GM18870 (cell line): ENCODE data around the gene RITA1.

Experiments
- ATAC-seq: cut with Tn5 transposase; IDR thresholded peaks from one replicate; pipeline ENCODE4 v1.9.1; 2021; ENCODE audit warnings: moderate library complexity; ENCODE audit not compliant: unreplicated experiment

The RITA1 gene

DNA sequence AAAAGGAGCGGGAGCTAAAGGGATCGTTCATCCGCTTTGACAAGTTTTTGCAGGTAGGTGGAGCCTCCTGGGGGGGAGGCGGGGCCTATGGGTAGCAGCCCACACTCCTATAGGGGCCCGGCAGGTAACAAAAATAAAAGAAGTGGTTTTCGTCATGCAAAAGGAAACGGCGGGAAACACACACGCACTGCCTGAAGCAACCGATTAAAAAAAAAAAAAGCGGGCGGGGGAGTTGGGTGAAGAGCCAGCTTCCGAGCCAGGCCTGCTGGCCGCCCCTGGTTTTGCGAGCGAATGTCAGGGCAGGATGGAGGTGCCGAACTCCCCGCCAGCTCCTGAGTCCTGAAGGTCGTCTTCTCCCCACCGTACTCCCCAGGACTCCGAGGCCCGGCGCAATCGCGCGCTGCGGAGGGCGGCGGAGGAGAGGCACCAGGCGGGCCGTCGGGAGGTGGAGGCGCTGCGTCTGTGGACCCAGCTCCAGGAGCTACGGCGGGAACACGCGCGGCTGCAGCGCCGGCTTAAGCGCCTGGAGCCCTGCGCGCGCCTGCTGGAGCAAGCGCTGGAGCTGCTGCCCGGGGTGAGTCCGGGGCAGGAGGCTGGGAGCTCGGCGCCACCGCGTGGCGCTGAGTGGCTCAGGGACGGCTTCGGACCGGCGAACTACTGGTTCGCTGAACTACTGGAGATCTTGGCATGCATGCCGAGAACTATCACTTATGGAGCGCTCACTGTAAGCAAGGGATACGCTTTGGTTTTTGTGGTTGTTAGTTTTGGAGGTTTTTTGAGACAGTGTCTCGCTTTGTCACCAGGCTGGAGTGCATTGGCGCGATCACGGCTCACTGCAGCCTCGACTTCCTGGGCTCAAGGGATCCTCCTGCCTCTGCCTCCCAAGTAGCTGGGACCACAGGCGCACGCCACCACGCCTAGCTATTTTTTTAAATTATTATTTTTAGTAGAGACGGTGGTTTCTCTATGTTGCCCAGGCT lies 32.4 kb upstream of the RITA1 start:
- ATAC-seq: no peak

DNA sequence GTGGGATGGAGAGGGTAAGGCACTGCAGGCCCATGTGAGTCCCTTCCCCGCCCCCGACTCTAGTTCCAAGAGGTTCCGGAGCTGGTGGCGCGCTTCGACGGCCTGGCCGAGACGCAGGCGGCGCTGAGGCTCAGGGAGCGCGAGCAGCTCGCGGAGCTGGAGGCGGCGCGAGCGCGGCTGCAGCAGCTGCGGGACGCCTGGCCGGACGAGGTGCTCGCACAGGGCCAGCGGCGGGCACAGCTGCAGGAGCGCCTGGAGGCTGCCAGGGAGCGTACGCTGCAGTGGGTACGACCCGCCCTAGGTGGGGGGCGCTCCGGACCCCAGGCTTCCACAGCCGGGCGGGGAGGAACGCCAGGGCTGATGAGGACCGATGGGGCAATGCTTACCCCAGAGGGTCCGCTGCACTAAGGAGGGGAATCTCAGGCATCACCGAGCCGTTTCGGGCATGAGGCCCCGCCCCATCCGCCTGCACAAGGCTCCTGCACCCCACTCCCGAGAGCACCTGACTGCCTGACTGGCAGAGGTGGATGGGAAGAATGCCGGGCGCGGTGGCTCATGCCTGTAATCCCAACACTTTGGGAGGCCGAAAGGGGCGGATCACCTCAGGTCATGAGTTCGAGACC lies 31.1 kb upstream of the RITA1 start:
- ATAC-seq: no peak

GRCh38 chr12:113155060-113155459 lies 30.5 kb upstream of the RITA1 start:
- no peak for ATAC-seq

- no peak for ATAC-seq
Observed at GRCh38 chr12:113155646-113156045, 29.9 kb upstream of the RITA1 start.

GRCh38 chr12:113157218-113157859 lies 28.2 kb upstream of the RITA1 start:
- ATAC-seq: no peak

- no peak for ATAC-seq
Observed at GRCh38 chr12:113158439-113159203, 26.9 kb upstream of the RITA1 start.

DNA sequence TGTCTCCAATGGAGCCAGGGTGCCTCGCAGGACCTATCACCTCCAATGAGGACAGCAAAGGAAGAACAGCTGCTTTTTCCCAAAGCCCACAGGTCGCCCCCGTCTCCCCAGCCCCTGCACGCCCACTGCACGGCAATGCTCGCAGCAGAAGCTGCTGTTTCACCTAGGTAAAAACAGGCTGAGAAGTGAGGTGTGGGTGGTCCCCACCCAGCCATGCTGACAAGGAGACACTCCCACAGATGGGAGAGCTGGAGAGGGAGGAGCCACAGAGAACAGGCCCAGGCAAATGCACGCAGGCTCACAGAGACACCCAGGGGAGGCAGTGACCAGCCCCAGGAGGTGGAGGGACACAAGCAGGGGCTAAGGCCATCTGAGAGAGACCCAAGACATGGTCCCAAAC lies 25.6 kb upstream of the RITA1 start:
- no peak for ATAC-seq

GRCh38 chr12:113161415-113162016 lies 24.0 kb upstream of the RITA1 start:
- no peak for ATAC-seq

- ATAC-seq: no peak
Observed at GRCh38 chr12:113162102-113163029, 23.2 kb upstream of the RITA1 start.

DNA sequence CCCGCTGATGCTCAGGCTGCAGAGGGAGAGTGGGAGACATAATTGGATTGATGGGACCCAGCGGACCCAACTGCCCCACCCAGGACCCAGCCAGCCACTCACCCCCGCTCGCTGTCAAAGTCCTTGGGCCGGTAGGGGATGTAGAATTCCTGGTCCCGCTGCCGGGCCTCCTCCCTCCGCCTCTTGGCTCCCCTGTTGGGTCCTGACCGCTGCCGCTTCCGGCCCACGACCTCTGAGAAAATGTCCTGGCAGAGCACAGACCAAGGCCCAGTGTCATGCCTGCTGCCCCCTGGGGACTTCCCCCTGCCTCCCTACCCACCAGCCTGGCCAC lies 22.5 kb upstream of the RITA1 start:
- no peak for ATAC-seq

DNA sequence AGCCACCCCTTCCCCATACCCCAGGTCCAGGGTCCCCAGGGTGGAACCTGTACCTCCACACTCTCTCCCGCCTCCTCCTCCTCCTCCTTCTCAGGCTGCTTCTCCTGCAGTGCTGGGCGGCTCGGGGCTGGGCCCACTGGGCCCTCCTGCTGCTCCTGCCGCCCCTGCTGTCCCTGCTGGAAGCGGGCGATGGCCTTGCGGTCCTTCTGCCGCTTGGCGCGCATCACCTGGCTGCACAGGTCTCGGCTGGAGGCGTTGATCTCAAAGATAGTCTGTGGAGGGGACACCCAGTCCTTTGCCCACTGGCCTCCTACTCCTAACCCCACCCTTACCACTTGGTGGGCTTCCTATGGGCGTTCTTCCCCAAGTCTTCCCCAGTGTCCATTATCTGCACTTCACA lies 21.5 kb upstream of the RITA1 start:
- ATAC-seq: no peak

DNA sequence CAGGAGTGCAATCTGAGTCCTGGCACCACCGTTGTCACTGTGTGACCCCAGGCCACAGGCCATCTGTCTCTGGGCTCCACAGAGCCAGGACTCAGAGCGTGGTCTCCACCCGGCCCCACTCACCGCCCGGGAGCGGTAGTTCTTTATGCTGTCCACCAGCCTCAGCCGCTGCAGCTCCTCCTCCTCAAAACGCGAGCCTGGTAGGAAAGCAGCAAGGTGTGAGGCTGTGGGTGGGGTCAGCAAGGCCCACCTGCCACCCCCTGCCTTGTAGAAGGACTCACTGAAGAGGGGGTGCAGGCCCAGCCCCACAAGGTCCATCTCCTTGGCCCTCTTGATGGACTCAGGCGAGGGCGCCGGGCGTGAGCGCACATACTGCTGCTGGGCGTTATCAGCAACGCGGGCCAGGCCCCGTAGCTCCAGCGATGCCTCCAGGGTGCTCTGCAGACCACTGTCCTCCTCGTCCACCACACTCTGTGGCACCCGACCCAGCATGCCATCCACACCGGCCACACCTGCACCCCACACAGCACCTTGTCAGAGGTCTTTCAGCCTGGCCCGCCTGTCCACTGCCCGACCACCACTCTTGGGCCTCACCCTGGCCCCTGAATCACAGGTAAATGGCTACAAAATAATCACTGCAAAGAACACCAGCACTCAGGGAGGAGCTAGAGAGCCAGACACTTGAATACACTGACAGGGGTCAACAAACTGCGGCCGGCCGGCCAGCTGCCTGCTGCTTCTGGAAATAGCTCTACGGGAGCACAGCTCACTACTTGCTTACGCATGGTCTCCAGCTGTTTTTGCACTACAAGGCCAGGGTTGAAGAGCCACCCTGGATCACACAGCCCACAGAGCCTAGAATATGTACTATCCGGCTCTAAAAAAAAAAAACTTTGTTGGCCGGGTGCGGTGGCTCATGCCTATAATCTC lies 19.7 kb upstream of the RITA1 start:
- no peak for ATAC-seq

- ATAC-seq: no peak
Observed at GRCh38 chr12:113167868-113168267, 17.7 kb upstream of the RITA1 start.

DNA sequence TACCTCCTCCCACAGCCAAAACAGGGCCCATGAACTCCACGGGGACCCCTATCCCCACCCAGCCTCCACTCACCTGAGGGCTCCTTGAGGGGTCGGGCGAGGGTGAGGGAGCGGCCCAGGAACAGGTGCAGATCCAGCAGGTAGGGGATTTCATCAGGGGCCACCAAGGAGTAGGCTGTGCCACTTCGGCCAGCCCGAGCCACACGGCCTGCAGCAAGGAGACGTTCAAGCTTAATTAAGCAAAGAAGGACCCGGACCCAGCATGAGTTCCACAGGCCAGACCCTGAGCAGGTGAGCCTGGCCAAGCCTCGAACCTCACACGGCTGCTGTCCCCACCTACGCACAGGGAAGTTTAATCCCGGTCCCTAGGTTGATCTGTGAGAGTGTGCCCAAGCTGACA lies 15.8 kb upstream of the RITA1 start:
- no peak for ATAC-seq

DNA sequence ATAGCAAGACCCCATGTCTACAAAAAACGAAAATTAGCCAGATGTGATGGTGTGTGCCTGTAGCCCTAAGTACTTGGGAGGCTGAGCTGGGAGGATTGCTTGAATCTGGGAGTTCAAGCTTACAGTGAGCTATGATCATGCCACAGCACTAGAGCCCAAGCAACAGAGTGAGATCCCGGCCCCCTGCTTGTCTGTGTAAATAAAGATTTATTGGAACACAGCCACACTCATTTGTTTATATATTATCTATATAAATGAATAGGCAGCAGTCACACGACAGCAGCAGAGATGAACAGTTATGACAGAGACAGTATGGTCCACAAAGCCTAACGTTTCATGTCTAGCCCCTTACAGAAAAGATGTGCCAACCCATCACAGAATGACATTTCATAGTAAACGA lies 15.1 kb upstream of the RITA1 start:
- ATAC-seq: no peak

GRCh38 chr12:113170926-113171325 lies 14.6 kb upstream of the RITA1 start:
- ATAC-seq: no peak

- no peak for ATAC-seq
Observed at GRCh38 chr12:113171543-113171942, 14.0 kb upstream of the RITA1 start.

GRCh38 chr12:113172185-113172584 lies 13.3 kb upstream of the RITA1 start:
- ATAC-seq: no peak
